Mucosa of descending colon (tissue), 3 donors: ENCODE results near the gene CECR2. TPM values are rescaled to one million over a fixed set of nuclear protein-coding genes. Genes with fewer than 3 reads are reported as not detected.

Experiments
- ATAC-seq: fragments of 200-7000 bp; cut with Tn5 transposase; one replicate; pipeline ENCODE4 v1.9.1; 2020; ENCODE audit warnings: mild to moderate bottlenecking, moderate library complexity
- DNase-seq, 3 donors: peaks; one replicate each; pipeline ENCODE4 v3.0.0-alpha.2; 2020
- H3K36me3 ChIP-seq: fragments of 200-600 bp; one replicate; pipeline ENCODE4 v1.8.0; 2021; ENCODE audit warnings: low read depth, mild to moderate bottlenecking
- H3K4me1 ChIP-seq: fragments of 200-600 bp; one replicate; pipeline ENCODE4 v1.8.0; 2021; ENCODE audit warnings: low read depth, mild to moderate bottlenecking
- H3K4me3 ChIP-seq: fragments of 200-600 bp; one replicate; pipeline ENCODE4 v1.8.0; 2021; ENCODE audit warnings: mild to moderate bottlenecking
- H3K9me3 ChIP-seq: fragments of 200-600 bp; one replicate; pipeline ENCODE4 v1.8.0; 2021; ENCODE audit warnings: mild to moderate bottlenecking
- intact Hi-C, 2 donors: fragments of 100-400 bp; cut with DNase I in 1 of 2; cut with micrococcal nuclease in 1 of 2; formaldehyde crosslinking; loops; one replicate each; pipeline versions ENCODE4 v1.11.0 to v1.11.1; 2022; cut with DNase I, micrococcal nuclease
- total RNA-seq, 3 donors: library from RNA; stranded (reverse); fragmentation: NEBNext Ultra II Directional in 2 of 3; extraction: Animal tissue kit (Norgen Biotek cat#: 25700) in 2 of 3; gene quantifications; one replicate each; pipeline versions ENCODE4 v1.2.1 to v1.2.4, GENCODE V29; 2021 to 2023
- TF ChIP-seq, protein P1 (sequence below): fragments of 200-600 bp; IDR thresholded peaks from one replicate; pipeline ENCODE4 v1.8.0; 2022; ENCODE audit warnings: antibody characterized with exemption, mild to moderate bottlenecking
- donor health status: DM: no; HTN: no; CAD: no; lungs with moderate emphysema.
- donor health status: DM: no; HTN: no; CAD: no.
- donor health status: DM: no; HTN: yes; CAD: no.

CECR2 gene
- total RNA-seq, 3 donors from 2014 or later: 0.27 to 1.4 (median 0.29) TPM

DNA sequence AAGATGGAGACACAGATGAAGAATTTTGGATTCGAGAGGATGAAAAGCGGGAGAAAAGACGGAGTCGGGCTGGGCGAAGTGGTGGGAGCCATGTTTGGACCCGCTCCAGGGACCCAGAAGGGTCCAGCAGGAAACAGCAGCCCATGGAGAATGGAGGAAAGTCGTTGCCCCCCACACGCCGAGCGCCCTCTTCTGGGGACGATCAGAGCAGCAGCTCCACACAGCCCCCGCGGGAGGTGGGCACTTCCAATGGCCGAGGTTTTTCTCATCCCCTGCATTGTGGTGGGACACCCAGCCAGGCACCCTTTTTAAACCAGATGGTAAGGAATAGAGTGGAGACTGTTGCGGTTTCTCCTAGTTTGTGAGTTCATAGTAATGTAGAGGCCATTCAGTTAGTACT lies 171.2 kb downstream of the CECR2 start:
- no peak overlapping the region for H3K4me3 ChIP-seq
- no peaks in the 10 kb centered on the region for H3K9me3 ChIP-seq
- H3K36me3 ChIP-seq: no peaks in the 10 kb centered on the region
- TF ChIP-seq, protein P1, sequence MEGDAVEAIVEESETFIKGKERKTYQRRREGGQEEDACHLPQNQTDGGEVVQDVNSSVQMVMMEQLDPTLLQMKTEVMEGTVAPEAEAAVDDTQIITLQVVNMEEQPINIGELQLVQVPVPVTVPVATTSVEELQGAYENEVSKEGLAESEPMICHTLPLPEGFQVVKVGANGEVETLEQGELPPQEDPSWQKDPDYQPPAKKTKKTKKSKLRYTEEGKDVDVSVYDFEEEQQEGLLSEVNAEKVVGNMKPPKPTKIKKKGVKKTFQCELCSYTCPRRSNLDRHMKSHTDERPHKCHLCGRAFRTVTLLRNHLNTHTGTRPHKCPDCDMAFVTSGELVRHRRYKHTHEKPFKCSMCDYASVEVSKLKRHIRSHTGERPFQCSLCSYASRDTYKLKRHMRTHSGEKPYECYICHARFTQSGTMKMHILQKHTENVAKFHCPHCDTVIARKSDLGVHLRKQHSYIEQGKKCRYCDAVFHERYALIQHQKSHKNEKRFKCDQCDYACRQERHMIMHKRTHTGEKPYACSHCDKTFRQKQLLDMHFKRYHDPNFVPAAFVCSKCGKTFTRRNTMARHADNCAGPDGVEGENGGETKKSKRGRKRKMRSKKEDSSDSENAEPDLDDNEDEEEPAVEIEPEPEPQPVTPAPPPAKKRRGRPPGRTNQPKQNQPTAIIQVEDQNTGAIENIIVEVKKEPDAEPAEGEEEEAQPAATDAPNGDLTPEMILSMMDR: no peak
- no peak for ATAC-seq
- no peaks in the 10 kb centered on the region for H3K4me1 ChIP-seq
- intact Hi-C loops: no loop called here
- DNase-seq: no peak

DNA sequence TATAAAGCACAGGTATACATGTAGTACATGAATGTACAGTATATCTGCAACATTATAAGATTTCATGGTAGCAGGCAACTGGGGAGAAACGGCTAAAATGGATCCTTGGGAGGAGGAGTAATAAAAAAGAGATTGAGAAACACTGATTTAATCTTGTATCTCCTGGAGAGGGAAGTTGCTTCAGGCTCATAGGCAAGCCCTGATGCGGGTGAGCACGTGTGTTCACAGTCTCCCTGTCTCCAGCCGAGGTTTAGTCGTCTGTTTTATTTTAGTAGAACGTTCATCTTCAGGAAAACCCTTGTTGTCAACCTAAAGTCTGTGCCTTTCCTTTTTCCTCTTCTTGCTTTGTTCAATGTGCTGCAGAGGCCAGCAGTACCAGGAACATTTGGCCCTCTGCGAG lies 172.2 kb downstream of the CECR2 start:
- no peaks in the 10 kb centered on the region for H3K36me3 ChIP-seq
- intact Hi-C loops: no loop called here

DNA sequence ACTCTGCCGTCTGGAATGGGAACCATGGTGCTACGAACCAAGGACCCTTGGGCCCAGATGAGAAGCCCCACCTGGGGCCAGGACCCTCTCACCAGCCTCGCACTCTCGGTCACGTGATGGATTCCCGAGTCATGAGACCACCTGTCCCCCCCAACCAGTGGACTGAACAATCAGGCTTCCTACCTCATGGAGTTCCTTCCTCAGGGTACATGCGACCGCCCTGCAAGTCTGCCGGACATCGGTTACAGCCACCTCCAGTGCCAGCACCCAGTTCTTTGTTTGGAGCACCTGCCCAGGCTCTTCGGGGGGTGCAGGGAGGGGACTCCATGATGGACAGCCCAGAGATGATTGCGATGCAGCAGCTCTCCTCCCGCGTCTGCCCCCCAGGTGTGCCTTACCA lies 173.2 kb downstream of the CECR2 start:
- DNase-seq (no peak), ATAC-seq (no peak)
- no peaks in the 10 kb centered on the region for H3K36me3 ChIP-seq
- intact Hi-C loops: no loop called here
- H3K9me3 ChIP-seq: no peaks in the 10 kb centered on the region
- no peak overlapping the region for H3K4me3 ChIP-seq
- TF ChIP-seq, protein P1: no peak
- H3K4me1 ChIP-seq: no peaks in the 10 kb centered on the region

More for the DNA sequence above, 172.2 kb downstream of the CECR2 start:
- no peaks in the 10 kb centered on the region for H3K9me3 ChIP-seq
- TF ChIP-seq, protein P1: no peak
- no peak overlapping the region for H3K4me3 ChIP-seq
- DNase-seq (no peak), ATAC-seq (no peak)
- H3K4me1 ChIP-seq: no peaks in the 10 kb centered on the region

DNA sequence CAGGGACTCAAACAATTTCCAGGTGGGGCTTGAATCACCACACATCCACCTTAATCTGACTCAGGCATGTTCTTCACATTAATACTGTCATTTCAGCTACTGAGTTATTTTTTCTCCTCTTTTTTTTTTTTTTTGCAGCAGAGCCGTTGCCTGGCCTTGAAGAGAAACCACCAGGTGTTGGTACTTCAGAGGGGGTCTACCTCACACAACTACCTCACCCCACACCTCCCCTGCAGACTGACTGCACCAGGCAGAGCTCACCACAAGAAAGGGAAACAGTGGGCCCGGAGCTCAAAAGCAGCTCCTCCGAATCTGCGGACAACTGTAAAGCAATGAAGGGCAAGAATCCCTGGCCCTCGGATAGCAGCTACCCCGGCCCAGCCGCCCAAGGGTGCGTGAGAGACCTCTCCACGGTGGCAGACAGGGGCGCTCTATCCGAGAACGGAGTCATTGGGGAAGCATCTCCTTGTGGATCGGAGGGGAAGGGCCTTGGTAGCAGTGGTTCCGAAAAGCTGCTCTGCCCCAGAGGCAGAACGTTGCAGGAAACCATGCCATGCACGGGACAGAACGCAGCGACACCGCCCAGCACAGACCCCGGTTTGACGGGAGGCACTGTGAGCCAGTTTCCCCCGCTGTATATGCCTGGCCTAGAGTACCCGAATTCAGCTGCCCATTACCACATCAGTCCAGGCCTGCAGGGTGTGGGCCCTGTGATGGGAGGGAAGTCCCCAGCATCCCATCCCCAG lies 178.9 kb downstream of the CECR2 start:
- intact Hi-C loops: no loop called here
- Histone ChIP-seq H3K4me3 (no peak overlapping the region), H3K36me3 (no peaks in the 10 kb centered on the region), H3K4me1 (no peaks in the 10 kb centered on the region), H3K9me3 (no peaks in the 10 kb centered on the region)
- ATAC-seq: no peak
- no peak for DNase-seq
- TF ChIP-seq, protein P1: no peak

DNA sequence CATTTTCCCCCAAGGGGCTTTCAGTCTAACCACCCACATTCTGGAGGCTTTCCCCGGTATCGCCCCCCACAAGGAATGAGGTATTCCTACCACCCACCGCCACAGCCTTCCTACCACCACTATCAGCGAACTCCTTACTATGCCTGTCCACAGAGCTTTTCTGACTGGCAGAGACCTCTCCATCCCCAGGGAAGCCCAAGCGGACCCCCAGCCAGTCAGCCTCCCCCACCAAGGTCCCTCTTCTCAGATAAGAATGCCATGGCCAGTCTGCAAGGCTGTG lies 179.4 kb downstream of the CECR2 start:
- TF ChIP-seq, protein P1: no peak
- no peak overlapping the region for H3K4me3 ChIP-seq
- no peaks in the 10 kb centered on the region for H3K4me1 ChIP-seq
- DNase-seq (no peak), ATAC-seq (no peak)
- intact Hi-C loops: no loop called here
- no peaks in the 10 kb centered on the region for H3K9me3 ChIP-seq
- no peaks in the 10 kb centered on the region for H3K36me3 ChIP-seq

DNA sequence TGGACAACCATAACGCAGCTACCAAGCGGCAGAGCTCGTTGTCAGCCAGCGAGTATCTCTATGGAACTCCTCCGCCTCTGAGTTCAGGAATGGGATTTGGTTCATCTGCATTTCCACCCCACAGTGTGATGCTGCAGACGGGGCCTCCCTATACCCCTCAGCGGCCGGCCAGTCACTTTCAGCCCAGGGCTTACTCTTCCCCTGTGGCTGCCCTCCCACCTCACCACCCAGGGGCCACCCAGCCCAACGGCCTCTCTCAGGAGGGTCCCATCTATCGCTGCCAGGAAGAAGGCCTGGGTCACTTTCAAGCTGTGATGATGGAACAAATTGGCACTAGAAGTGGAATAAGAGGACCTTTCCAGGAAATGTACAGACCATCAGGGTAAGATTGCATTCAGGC lies 179.9 kb downstream of the CECR2 start:
- no peaks in the 10 kb centered on the region for H3K4me1 ChIP-seq
- no peak overlapping the region for H3K4me3 ChIP-seq
- intact Hi-C loops: no loop called here
- H3K36me3 ChIP-seq: no peaks in the 10 kb centered on the region
- TF ChIP-seq, protein P1: no peak
- ATAC-seq (no peak), DNase-seq (no peak)
- H3K9me3 ChIP-seq: no peaks in the 10 kb centered on the region
